ENCODE data around the gene TRANK1. TPM values are rescaled to one million over a fixed set of nuclear protein-coding genes. Genes with fewer than 3 reads are reported as not detected.

The TRANK1 gene
- total RNA-seq, 1 donor from 2014 or later = 5.9 TPM

DNA sequence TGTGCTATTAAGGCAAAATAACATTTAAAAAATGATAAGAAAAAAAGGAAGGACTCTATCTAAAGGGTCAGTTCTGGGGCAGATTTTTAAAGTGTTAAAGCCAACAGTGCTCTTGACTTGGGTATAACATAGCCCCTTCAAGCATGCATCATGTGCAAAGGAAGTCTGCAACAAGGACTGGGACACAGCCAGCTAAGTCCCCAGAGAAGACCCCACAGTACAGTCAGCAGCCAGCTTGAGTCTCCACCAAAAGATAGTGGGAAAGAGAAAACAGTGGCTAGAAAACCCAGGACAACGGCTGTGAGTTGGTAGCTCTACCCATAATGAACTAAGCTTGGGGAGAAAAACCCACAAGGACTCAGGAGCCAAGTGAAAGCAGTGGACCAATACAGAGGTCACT lies 94.1 kb downstream of the TRANK1 start:
- no peak for DNase-seq (ENCODE audit: low read depth in 2 of 2)

DNA sequence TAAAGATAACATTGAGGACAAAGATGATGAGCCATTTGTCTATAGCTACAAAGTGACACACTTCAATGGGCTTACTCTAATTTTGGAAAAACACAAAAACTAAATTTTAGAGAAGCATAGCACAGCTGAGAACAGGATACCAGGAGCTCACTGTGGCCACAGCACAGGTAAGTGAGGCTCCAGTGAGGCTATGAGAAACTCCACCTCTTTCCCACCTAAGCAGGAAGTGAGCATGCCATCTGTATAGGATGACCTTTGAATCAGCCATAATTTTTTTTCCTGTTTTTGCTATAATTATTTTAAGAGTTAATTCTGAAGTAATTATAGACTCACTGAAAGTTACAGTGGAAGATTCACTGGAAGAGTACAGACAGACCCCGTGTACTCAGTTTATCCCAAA lies 98.4 kb downstream of the TRANK1 start:
- DNase-seq (ENCODE audit: low read depth in 2 of 2) = no peak

DNA sequence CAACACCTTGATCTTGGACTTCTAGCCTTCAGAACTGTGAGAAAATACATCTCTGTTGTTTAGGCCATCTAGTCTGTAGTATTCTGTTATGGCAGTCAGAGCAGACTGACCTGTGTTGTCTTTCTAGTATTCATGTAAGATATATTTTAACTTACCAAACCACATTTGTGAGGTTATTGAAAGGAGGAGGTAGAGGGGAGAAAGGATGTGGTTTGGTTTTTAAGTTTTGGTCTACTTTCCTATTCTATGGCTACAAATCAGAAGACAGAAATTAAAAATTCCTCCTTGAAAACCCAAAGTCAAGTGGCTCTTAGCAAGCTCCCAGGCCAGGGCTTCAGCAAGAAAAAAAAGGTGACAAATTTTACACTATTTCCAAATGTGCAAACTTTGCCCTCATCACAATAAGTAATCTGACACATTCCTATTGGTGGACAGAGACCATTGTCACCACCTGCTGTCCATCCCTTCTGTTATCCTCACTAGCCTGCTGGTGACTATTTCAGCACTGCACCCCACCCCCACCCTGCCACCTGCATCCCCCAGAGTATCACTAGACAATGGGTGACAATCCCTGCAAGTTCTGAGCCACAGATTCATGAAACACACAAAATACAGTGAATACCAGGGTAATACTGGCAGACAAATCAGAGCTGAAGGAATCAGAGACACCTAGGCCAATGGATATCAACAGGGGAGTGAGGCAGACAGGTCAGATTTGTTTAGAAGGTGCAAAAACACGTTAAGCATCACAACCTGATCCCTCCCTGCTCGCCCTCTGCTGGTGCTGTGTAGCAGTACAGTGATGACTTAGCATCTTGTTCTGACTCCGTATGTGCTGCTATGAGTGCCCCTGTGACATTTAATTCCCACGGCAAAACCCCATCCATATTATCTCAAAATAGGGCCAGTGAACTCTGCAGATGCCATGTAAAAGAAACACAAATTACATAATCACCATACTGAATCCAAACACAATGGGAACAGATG lies 101.5 kb downstream of the TRANK1 start:
- peak in 1 of 2 donors; percentile 17 for DNase-seq (ENCODE audit: low read depth in 2 of 2)

DNA sequence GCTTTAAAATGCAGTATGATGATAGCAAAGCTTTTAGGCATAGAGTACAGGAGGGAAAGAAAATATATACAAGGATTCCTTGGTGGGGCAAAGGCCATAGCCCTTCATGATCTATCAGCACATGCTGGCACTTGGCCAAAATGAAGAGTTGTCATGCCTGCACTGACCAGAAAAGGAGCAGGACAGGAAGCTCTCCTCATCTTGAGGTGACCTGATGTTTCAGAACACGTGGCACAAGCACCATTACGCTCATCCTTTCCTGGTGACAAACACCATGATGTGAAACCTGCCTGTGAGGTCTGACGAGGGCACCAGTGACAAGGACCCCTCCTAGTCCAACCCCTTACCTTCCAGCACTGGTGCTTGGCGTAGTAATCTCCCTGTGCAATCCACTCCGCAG lies 102.6 kb downstream of the TRANK1 start:
- no peak for DNase-seq (ENCODE audit: low read depth in 2 of 2)

DNA sequence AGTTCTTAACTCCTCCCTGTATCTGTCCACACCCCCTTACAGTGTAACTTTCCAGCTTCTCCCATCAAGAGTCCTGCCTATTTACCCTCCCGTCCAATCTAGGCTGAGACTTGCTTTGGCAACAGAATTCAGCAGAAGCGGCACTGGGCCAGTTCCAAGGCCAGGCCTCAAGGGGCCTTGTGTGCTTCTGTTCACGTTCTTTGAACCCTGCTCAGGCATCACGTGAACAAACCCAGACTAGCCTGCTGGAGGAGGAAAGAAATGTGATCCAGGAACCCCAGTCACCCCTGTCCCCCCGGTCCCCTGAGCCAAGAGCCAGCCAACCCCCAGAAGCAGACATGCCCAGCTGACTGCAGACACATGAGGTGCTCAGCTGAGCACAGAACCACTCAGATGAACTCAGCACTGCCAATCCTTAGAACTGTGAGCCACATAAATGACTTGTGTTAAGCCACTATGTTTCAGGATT lies 104.4 kb downstream of the TRANK1 start:
- no peak for DNase-seq (ENCODE audit: low read depth in 2 of 2)

DNA sequence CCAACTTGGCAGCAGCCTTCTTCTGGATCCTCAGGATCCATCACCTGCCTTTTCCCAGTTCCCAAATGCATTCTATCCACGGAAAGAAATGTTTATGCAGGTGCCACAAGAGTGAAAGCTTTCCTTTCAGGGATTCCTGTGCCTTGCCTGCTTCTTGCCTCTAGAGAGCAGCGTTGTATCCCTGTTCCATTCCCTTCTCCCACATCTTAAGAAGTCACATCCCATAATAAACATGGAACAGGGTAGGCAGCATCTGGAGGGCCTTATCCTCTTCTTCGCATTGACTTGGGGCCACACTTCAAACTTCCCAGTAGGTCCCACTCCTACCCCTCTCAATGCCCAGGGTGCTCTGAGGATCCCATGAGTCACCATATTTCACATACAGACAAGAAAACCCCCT lies 107.8 kb downstream of the TRANK1 start:
- no peak for DNase-seq (ENCODE audit: low read depth in 2 of 2)

DNA sequence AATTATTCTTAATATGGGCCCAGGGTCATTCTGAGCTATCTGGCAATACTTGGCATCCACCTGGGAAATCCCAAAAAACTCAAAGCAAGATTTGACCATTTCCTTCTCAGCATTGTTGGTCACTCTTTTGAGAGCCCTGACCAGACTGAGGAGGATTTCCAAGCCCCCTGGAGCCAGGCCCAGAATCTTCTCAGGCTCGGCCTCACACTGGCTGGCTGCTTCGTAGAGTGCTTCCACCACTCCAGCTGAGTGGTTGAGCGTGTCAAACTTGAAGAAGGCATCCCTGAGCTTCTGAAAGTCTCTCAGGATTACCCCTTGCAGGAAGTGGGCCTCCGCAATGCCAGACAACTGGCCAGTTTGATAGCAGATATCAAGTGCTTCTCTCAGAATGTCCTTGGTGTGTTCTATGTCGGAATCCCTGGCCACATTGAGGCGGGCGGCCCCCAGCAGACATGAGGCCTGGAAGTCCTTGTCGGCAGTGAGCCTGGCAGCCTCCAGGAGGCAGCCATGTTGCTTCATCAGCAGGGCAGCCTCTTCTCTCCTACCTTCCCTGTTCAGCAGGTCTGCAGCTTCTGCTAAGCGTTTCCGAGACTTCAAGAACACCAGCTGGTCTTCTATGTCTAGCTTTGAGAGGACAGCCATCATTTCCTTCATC lies 111.6 kb downstream of the TRANK1 start:
- no peak for DNase-seq (ENCODE audit: low read depth in 2 of 2)

DNA sequence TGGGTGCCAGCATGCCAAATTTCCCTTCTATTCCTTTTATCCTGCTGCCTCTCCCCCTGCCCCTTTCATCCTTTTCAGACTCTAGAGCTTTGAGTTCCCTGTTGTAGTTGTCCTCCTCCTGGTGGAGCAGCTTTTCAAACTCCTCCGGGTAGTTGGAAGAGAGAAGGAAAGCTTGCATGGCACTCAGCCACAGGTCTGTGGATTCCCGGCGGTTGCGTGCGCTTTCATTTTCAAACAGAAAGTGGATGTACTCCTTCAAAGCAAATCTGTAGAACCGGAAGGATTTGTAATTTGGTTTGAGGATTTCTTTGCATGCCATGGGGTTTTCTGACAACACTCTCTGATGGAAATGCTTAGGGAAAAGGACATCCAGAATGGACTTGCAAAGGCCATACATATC lies 112.4 kb downstream of the TRANK1 start:
- no peak for DNase-seq (ENCODE audit: low read depth in 2 of 2)

DNA sequence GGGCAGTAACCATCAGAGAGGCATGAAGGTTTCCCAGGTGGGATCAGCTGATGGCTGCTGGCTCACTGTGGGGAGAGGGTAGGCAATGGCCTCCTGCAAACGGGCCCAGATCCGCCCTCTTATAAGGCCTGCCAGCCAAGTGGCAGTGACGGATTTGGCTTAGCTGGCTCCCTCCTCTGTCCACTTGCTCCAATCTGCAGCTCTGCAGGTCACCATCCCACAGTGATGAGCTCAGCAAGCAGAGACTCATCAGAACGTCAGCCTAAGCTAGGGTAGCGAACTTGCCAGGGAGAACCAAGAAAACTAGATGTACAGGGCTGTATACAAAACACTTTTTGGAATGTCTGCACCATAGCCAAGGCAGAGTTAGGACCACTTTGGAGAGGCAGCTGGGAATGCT lies 117.7 kb downstream of the TRANK1 start:
- DNase-seq (ENCODE audit: low read depth in 2 of 2) = no peak

DNA sequence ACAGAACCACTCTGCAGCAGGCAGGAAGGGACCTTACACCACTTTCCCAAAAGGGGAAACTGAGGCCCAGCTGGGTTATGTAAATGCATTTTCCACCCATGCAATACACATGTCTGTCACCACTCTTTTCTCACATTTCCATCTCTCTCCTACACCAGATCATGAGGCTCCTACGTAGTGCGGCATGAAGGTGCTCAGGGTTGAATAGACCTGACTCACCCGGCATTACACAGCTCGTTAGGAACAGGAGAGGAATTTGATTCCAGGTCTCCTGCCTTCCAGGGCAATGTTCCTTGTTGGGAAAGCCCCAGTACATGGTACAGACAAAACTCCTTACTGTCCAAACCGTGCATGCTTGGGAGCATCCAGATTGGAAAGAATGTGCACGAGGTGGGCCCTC lies 118.6 kb downstream of the TRANK1 start:
- DNase-seq (ENCODE audit: low read depth in 2 of 2) = no peak

DNA sequence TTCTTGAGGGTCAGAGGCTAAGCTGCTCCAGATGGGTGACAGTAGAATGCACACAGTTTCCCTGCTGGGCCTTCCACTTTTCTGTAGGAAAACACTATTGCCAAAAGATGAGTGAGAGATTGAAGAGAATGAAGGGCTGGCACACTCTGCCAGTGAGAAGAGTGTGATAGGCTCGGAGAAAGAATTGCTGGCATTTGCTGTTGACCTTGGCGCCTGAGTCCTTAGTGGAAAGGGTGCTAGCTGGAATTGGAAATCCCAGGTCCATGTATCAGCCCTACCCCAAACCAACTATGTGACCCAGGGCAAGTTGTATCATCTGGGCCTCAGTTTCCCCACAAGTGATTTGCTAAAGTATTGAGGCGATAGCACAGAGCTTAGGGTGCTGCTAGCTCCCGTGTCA lies 120.4 kb downstream of the TRANK1 start:
- no peak for DNase-seq (ENCODE audit: low read depth in 2 of 2)

DNA sequence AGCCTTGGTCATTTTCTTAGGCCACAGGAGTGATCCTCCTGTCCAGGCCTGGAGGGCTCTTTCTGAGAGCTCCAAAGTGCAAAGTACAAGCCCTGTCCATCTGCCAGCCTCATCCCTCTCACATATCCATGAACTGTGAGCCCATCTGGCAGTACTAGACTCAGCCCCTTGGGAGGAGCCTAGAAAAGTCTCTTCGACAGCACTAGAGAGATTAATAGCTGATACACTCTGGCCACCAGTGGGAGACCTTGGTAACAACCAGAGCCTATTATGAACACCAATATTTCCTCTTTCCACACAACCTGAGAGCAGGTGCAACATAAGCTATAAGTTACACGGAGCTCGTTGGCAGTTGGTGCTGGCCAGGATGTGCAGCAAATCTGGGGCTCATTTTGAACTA lies 121.0 kb downstream of the TRANK1 start:
- no peak for DNase-seq (ENCODE audit: low read depth in 2 of 2)

DNA sequence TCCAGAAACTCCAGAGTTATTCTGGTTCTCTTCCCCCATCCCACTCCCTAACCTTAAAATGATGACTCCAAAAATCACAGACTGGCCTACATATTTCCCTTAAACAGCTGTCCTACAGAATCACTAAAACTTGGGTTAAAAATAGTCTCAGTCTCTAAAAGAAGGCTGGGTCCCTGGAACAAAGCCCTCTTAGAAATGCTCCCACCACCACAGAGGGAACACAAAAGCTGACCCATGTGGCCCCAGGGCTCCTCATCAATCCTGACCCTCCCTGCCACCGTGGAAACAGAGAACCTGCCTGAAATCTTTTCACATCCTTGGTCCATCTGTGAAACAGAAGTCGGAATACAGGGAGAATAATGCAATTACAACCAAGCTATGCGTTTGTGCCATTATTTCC lies 124.8 kb downstream of the TRANK1 start:
- no peak for DNase-seq (ENCODE audit: low read depth in 2 of 2)

DNA sequence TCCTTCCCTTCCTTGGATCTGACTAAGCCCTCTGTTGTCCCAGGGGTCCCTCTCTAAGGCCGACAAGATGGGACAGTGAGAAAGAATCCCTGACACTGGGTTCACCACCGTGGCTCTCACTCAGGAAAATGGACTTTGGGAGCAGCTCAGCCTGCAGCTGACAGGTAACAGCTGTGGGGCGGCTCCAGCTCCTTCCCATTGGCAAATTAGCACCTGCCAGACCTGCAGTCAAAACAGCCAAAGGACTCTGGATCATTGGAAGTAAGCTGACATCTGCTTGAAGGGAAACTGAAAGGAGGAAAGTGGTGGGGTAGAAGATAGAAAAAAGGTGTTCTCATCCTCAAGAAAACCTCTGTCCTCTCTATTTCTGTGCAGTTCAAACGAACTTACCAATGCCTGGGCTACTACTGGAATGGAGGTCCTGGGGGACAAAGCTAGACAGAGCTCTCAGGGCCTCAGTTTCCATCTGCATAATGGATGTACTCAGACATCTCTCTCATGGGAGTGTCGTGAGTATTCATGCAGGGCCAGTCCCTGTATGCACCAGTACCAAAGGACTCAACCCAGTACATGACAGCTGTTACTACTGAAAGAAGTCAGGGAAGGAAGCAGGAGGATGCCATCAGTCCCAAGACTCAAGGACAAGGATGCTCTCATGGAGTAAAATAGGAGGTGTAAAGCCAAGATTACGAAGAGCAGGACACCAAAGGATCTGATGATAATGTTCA lies 126.9 kb downstream of the TRANK1 start:
- DNase-seq (ENCODE audit: low read depth in 2 of 2) = no peak

DNA sequence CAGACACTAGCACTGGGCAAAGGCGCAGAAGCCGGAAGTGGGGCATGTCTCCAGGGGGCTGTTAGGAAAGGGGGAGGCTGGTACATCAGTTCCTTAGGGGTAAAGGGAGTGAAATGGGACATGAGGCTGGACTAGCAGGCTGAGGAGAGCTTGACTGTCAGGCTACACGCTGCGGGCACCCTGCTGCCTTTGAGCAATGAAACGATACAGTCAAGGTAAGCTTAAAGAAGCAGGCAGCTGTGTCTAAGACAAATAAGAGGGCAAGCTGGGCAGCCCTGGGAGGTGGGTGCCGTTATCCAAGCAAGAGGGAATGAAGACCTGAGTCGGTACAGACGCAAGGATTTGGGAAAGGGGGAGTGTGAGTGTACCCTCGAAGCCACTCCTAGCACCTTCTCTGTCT lies 129.5 kb downstream of the TRANK1 start:
- DNase-seq (ENCODE audit: low read depth in 2 of 2) = no peak

DNA sequence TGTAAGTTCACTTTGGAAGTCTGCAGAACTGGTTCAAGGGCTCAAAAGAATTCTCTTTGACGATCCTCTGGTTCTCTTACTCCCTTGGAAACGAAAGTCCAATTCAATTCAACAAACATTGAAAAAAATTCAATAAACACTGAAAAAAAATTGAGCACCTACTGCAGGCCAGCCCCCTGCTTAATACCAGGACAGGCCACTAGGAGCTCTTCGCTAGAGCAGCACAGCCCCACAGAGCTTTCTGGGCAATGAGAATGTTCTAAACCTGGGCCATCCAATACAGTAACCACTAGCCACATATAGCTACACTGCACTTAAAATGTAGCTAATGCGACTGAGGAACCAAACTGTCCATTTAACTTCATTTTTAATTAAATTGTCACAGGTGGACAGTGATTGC lies 130.1 kb downstream of the TRANK1 start:
- no peak for DNase-seq (ENCODE audit: low read depth in 2 of 2)

DNA sequence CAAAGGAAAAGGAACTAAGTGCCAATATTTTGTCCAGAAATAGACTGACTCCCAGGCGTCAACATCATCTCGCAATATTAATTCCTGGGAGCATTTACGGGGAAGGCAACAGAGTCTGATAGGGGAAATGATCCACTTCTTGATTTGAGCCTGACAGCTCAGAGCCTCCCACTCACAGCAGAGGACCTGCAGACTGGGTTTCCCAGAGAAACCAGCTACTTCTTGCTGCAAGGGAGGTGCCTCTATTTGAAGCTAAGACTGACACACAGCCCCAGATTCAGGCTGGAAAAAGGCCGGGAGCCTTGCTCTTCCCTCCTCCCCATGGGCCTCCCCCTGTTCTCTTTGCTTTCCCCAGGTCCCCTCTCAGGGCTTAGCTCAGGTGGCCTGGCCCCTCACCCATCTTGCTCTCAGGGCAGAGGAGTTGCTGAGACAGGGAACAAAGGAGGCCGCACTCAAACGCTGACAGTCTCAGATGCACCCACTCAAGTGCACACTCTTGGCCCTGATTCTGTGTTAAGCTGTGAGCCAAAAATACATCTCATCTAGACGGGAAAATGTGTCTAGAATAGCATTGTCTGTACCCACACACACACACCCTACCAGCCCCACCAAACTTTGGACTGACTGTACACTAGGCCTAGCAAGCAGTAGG lies 130.7 kb downstream of the TRANK1 start:
- DNase-seq (ENCODE audit: low read depth in 2 of 2) = no peak

DNA sequence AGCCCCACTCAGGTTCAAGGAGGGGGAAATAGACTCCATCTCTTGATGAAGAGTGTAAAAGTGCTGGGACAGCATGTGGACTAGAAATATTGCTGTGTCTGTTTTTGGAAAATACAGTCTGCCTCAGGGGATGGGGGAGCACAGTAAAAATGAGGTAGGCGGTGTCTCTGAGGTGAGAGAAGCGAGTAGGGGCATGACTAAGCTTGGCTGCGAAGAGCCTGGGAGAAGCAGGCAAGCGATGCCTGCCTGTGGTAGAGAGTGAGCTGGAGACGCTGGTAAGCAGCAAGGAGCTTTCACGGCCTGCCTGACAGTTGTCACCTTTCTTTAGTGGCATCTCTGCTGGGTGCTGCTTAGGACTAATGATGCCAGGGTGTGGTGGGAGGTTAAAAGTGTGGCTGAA lies 131.5 kb downstream of the TRANK1 start:
- no peak for DNase-seq (ENCODE audit: low read depth in 2 of 2)

DNA sequence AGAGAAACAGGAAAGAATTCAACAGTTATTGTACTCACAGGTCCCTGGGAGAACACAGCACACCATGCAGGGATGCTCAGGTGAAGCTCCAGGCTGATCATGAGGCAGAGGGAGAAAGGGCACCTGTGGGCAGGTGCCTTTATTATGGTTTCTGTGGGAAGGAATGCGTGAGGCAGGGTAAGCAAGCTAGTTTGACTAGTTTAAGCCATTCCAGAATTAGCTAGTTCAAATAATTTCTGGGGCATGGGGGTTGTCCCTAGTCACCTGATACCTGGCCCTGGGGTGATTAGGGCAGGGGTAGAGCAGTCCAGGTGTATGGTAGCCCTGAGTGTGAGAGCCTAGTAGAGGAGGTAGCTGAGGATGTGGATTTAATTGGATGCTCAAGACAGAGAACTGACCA lies 132.6 kb downstream of the TRANK1 start:
- no peak for DNase-seq (ENCODE audit: low read depth in 2 of 2)

DNA sequence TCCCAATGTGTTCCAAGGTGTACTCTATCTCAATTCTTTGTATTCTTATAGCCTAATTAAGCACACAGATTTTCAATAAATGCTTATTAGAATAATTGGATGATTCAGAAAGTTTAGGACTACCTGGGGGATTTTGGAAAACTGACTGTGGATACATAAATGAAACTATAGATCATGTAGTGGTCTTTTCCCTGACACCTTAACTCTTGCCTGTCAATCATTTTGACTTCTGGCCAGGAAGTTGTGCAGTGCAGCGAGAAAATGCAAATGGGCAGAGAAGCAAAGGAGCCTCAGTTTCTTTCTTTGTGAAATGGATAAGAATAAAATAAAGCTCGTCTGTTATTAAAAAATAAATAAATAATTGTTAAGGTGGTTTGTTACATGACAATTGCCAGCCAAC lies 133.1 kb downstream of the TRANK1 start:
- no peak for DNase-seq (ENCODE audit: low read depth in 2 of 2)

DNA sequence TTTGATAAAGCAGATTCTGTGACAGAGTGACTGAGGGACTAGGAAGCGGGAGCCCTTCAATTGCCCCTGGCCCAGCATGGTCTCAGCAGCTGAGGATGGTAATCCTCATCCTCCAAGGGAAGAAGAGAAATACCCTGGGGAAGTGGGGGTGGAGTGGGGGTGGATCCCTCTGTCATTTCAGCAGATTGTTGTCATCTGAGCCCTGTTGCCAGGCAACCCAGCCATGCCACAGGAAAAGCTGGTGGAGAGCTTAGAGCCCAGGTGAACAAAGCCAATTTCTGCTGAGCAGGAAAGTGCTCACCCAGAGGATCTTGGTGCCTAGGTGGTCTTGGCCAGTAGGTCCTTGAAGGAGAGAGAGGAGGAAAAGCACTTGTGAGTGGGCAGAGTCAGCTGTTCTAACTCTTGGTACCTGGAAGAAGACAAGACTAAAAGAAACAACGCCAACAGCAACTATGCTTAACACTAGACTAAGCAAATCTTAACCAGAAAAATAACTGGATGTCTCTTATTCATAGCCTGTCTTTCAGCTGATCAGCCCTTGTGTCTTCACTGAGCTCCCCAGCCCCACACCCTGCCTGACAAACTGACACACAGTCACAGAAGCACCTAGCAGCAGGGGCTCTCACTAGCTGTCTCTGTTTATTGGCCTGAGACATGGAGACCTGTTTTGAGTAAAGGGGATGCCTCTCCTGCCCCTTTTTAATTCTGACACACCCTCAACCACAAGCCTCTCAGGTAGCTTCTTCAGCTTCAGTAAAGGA lies 140.4 kb downstream of the TRANK1 start:
- no peak for DNase-seq (ENCODE audit: low read depth in 2 of 2)
